ENCODE measurements around the gene GYG2.

DNA sequence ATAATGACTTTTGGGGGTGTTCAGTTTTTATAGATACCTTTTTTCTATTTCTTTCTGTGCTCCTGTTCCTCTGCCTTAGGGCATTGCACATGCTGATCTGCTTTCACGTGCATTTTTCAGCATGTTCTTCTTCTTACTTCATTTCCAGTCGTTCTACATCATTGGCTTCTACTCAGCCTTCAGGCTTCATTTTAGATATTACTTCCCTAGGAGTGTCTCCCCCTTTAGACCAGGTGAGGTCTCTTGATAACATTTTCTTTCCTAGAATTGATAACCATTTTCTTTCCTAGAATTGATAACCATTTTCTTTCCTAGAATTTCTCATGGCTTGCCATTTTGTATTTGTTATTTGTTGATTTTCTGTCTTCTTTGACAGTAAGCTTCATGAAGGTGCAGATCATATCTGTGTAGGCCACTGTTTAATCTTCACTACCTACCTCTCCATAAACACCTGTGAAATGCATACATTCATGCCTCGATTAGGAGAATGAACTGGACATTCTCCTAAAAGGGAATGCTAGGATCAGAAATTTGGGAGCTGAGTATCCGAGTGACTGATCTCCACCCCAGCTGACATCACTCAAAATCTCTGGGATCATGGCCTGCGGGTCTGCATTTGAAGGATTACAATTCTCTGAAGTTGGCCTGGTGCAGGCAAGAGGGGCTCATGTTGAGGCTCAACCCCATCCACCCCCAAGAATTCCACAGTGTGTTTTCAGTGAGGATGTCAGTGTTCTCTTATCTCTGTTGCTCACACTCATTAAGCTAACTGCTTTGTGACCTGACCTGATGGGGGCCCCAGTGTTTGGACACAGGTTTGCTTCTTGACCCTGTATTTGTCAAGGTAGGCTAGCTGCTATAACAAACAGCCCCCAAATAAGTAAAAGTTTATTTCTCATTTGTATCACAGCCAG, 45.7 kb downstream of the GYG2 start:
- TF ChIP-seq, protein P1, sequence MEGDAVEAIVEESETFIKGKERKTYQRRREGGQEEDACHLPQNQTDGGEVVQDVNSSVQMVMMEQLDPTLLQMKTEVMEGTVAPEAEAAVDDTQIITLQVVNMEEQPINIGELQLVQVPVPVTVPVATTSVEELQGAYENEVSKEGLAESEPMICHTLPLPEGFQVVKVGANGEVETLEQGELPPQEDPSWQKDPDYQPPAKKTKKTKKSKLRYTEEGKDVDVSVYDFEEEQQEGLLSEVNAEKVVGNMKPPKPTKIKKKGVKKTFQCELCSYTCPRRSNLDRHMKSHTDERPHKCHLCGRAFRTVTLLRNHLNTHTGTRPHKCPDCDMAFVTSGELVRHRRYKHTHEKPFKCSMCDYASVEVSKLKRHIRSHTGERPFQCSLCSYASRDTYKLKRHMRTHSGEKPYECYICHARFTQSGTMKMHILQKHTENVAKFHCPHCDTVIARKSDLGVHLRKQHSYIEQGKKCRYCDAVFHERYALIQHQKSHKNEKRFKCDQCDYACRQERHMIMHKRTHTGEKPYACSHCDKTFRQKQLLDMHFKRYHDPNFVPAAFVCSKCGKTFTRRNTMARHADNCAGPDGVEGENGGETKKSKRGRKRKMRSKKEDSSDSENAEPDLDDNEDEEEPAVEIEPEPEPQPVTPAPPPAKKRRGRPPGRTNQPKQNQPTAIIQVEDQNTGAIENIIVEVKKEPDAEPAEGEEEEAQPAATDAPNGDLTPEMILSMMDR (IDR thresholded peaks at IDR 0.05; ENCODE audit: insufficient read depth, low read length, poor library complexity, severe bottlenecking): no peak
- no peak for TF ChIP-seq EZH2phosphoT487 (conservative IDR thresholded peaks at IDR 0.05; ENCODE audit: low read length)

Measured in SU-DHL-6 (cell line).